H1 (cell line): Measurements from ENCODE around the gene AICDA. TPM values are rescaled to one million over a fixed set of nuclear protein-coding genes. Genes with fewer than 3 reads are reported as not detected.

Experiments
- CTCF ChIA-PET: fragments of 300-600 bp; sonication (Branson Sonifier 250); formaldehyde crosslinking; loops from one replicate; lab custom pipeline; 2021; ENCODE audit not compliant: partially characterized antibody; lab: Charles Lee
- POLR2A ChIA-PET: fragments of 300-600 bp; sonication (Branson Sonifier 250); formaldehyde crosslinking; loops from one replicate; lab custom pipeline; 2021; ENCODE audit warnings: inconsistent platforms; ENCODE audit not compliant: partially characterized antibody; lab: Charles Lee
- DNase-seq, 2 experiments: peaks; one replicate each; pipeline versions ENCODE4 v3.0.0 to v3.0.0-alpha.2; 2010 to 2022; ENCODE audit warnings: low spot score in 2 of 2, low read depth in 1 of 2, mixed read lengths in 1 of 2
- FAIRE-seq: peaks from 2 replicates; lab custom pipeline; 2011; peaks lifted over from hg19 to GRCh38; lab: Jason Lieb, UNC
- H2AFZ ChIP-seq: 2 replicates; pipeline ENCODE4 v1.8.1; 2012; ENCODE audit warnings: low read length, inconsistent platforms
- H2AK5ac ChIP-seq: 2 replicates; pipeline ENCODE4 v1.6.1; 2013; ENCODE audit warnings: low read depth, low read length
- H2BK120ac ChIP-seq: replicated peaks from 2 replicates; pipeline ENCODE3; 2013; ENCODE audit warnings: low read depth, low read length, inconsistent platforms
- H2BK12ac ChIP-seq: 2 replicates; pipeline ENCODE4 v1.6.1; 2013; ENCODE audit warnings: low read depth, low read length
- H2BK15ac ChIP-seq: 2 replicates; pipeline ENCODE4 v1.6.1; 2013; ENCODE audit warnings: low read length
- H2BK20ac ChIP-seq: 2 replicates; pipeline ENCODE4 v1.6.1; 2013; ENCODE audit warnings: low read length
- H2BK5ac ChIP-seq: 2 replicates; pipeline ENCODE4 v1.6.1; 2013; ENCODE audit warnings: low read depth, low read length
- H3K14ac ChIP-seq: 2 replicates; pipeline ENCODE4 v1.6.1; 2013; ENCODE audit warnings: inconsistent platforms; ENCODE audit not compliant: insufficient read length
- H3K18ac ChIP-seq: 2 replicates; pipeline ENCODE4 v1.6.1; 2013; ENCODE audit warnings: low read length; ENCODE audit errors: extremely low read depth
- H3K23ac ChIP-seq: 2 replicates; pipeline ENCODE4 v1.6.1; 2013; ENCODE audit warnings: inconsistent platforms; ENCODE audit not compliant: insufficient read length
- H3K23me2 ChIP-seq: 2 replicates; pipeline ENCODE4 v1.6.1; 2013; ENCODE audit warnings: low read depth, low read length
- H3K27ac ChIP-seq: 2 replicates; pipeline ENCODE4 v1.6.1; 2011; ENCODE audit warnings: low read depth, low read length, inconsistent platforms
- H3K27me3 ChIP-seq, 4 experiments: replicated peaks in 1 of 4; 1 replicate in 1 of 4; 2 replicates in 3 of 4; pipeline versions ENCODE4 v1.6.1 to v1.8.1; 2011 to 2013; ENCODE audit warnings: low read length in 3 of 4, mild to moderate bottlenecking in 3 of 4, inconsistent platforms in 2 of 4, mixed read lengths in 2 of 4, moderate library complexity in 1 of 4; ENCODE audit not compliant: control insufficient read depth in 3 of 4, insufficient read depth in 3 of 4; ENCODE audit errors: extremely low read depth in 1 of 4
- H3K36me3 ChIP-seq, 4 experiments: 2 replicates each; pipeline versions ENCODE4 v1.6.1 to v1.8.1; 2011 to 2013; ENCODE audit warnings: mild to moderate bottlenecking in 4 of 4, low read length in 3 of 4, moderate library complexity in 2 of 4, control low read depth in 1 of 4, inconsistent platforms in 1 of 4; ENCODE audit not compliant: insufficient read depth in 4 of 4, control insufficient read depth in 2 of 4
- H3K4ac ChIP-seq: replicated peaks from 2 replicates; pipeline ENCODE3; 2013; ENCODE audit warnings: low read length, low read depth, mixed read lengths, inconsistent platforms; ENCODE audit not compliant: insufficient read length
- H3K4me1 ChIP-seq, 4 experiments: replicated peaks in 1 of 4; 1 replicate in 1 of 4; 2 replicates in 3 of 4; pipeline versions ENCODE4 v1.6.1 to v1.8.1; 2011 to 2013; ENCODE audit warnings: low read length in 3 of 4, inconsistent platforms in 2 of 4, mixed read lengths in 1 of 4; ENCODE audit not compliant: insufficient read depth in 4 of 4, control insufficient read depth in 3 of 4
- H3K4me2 ChIP-seq, 2 experiments: 2 replicates each; pipeline versions ENCODE4 v1.6.1 to v1.8.1; 2011 to 2013; ENCODE audit warnings: low read depth in 2 of 2, low read length in 2 of 2, control low read depth in 1 of 2, inconsistent platforms in 1 of 2, mild to moderate bottlenecking in 1 of 2; ENCODE audit not compliant: insufficient read depth in 1 of 2
- H3K4me3 ChIP-seq, 4 experiments: fragments of 200-600, 300-600 bp in 1 of 4; sonication (generic), shearing (Covaris generic), sonication (Bioruptor Twin) in 1 of 4; 2 replicates each; pipeline versions ENCODE4 v1.5.1 to v1.8.1; 2011 to 2016; ENCODE audit warnings: low read length in 4 of 4, low read depth in 3 of 4, control low read depth in 2 of 4, inconsistent platforms in 2 of 4, mild to moderate bottlenecking in 2 of 4, mixed read lengths in 1 of 4, moderate library complexity in 1 of 4; ENCODE audit not compliant: insufficient read depth in 2 of 4; ENCODE audit errors: extremely low read depth in 1 of 4
- H3K56ac ChIP-seq: replicated peaks from 2 replicates; pipeline ENCODE3; 2013; ENCODE audit warnings: low read depth, mild to moderate bottlenecking, mixed read lengths, low read length, inconsistent platforms; ENCODE audit not compliant: insufficient read length
- H3K79me1 ChIP-seq: 2 replicates; pipeline ENCODE4 v1.6.1; 2013; ENCODE audit warnings: low read depth, low read length, control low read depth
- H3K79me2 ChIP-seq, 2 experiments: 2 replicates each; pipeline versions ENCODE4 v1.6.1 to v1.8.1; 2012 to 2013; ENCODE audit warnings: low read length in 2 of 2, mild to moderate bottlenecking in 2 of 2, inconsistent platforms in 1 of 2; ENCODE audit not compliant: insufficient read depth in 2 of 2, control insufficient read depth in 1 of 2
- H3K9ac ChIP-seq, 4 experiments: replicated peaks in 1 of 4; 1 replicate in 1 of 4; 2 replicates in 3 of 4; pipeline versions ENCODE4 v1.6.1 to v1.8.1; 2011 to 2013; ENCODE audit warnings: low read depth in 3 of 4, low read length in 3 of 4, control low read depth in 2 of 4, mild to moderate bottlenecking in 2 of 4, moderate library complexity in 2 of 4, inconsistent platforms in 1 of 4; ENCODE audit errors: extremely low read depth in 1 of 4
- H3K9me3 ChIP-seq, 2 experiments: 2 replicates each; pipeline versions ENCODE4 v1.6.1 to v1.8.1; 2012 to 2013; ENCODE audit warnings: mild to moderate bottlenecking in 2 of 2, moderate library complexity in 2 of 2, control low read depth in 1 of 2, inconsistent platforms in 1 of 2, low read depth in 1 of 2, low read length in 1 of 2, mixed read lengths in 1 of 2; ENCODE audit not compliant: insufficient read depth in 2 of 2
- H4K20me1 ChIP-seq, 2 experiments: replicated peaks in 1 of 2; 2 replicates each; pipeline versions ENCODE3 to v1.8.1; 2011 to 2013; ENCODE audit warnings: inconsistent platforms in 2 of 2, low read length in 2 of 2, mild to moderate bottlenecking in 1 of 2; ENCODE audit not compliant: insufficient read depth in 2 of 2, control insufficient read depth in 1 of 2
- H4K5ac ChIP-seq: 2 replicates; pipeline ENCODE4 v1.6.1; 2013; ENCODE audit warnings: low read length, low read depth, mixed read lengths, inconsistent platforms; ENCODE audit not compliant: insufficient read length
- H4K8ac ChIP-seq: 2 replicates; pipeline ENCODE4 v1.8.0; 2013; ENCODE audit warnings: mild to moderate bottlenecking, moderate library complexity, low read length, inconsistent platforms; ENCODE audit not compliant: insufficient read depth; ENCODE audit errors: extremely low read depth
- H4K91ac ChIP-seq: replicated peaks from 2 replicates; pipeline ENCODE3; 2013; ENCODE audit warnings: low read length, mixed read lengths, inconsistent platforms; ENCODE audit not compliant: insufficient read length
- ASH2L ChIP-seq: fragments of 200-600, 300-600 bp; sonication (generic); IDR thresholded peaks from one replicate; pipeline ENCODE4 v1.7.1; 2017; ENCODE audit warnings: low read length
- CHD1 ChIP-seq: IDR thresholded peaks from 2 replicates; pipeline ENCODE4 v1.6.1; 2012; ENCODE audit warnings: low read depth, low read length, improper control_type of control experiment
- EGR1 ChIP-seq: IDR thresholded peaks from 2 replicates; pipeline ENCODE4 v1.6.1; 2011; ENCODE audit warnings: low read depth, low read length, borderline replicate concordance
- NANOG ChIP-seq: IDR thresholded peaks from 2 replicates; pipeline ENCODE4 v1.6.1; 2011; ENCODE audit warnings: low read length, low read depth, mild to moderate bottlenecking, inconsistent platforms; ENCODE audit not compliant: insufficient read depth, poor library complexity, severe bottlenecking
- SRF ChIP-seq: IDR thresholded peaks from 2 replicates; pipeline ENCODE4 v1.6.1; 2011; ENCODE audit warnings: mild to moderate bottlenecking, low read depth, low read length, moderate library complexity
- TAF1 ChIP-seq: IDR thresholded peaks from 2 replicates; pipeline ENCODE4 v1.6.1; 2011; ENCODE audit warnings: mild to moderate bottlenecking, low read depth, low read length
- USF2 ChIP-seq: IDR thresholded peaks from 2 replicates; pipeline ENCODE4 v1.6.1; 2011; ENCODE audit warnings: low read length, improper control_type of control experiment
- WGBS, 2 experiments: shearing (Covaris generic) in 1 of 2; methylation state at CpG; one replicate each; pipeline versions ENCODE4 v1.1.6 to v1.1.7; 2013 to 2015; ENCODE audit warnings: low lambda C conversion rate in 2 of 2, mixed read lengths in 2 of 2, inconsistent platforms in 1 of 2, low coverage in 1 of 2, missing lambda C conversion rate in 1 of 2; ENCODE audit not compliant: insufficient replicate concordance in 2 of 2, insufficient coverage in 1 of 2, insufficient read length in 1 of 2; ENCODE audit errors: extremely low coverage in 1 of 2, missing lambda C conversion rate in 1 of 2; 5-methylcytosine and 5-hydroxymethylcytosine counted together
- polyA plus RNA-seq, 7 experiments: library from polyadenylated mRNA; depleted of rRNA in 3 of 7; stranded (reverse) in 5 of 7; unstranded in 2 of 7; fragments of >200 nt in 5 of 7; fragments of 200-250 nt in 2 of 7; gene quantifications; 1 replicate in 5 of 7; 2 replicates in 1 of 7; 4 replicates in 1 of 7; pipeline versions ENCODE4 v1.2.1 to v1.2.3, GENCODE V29; 2011 to 2013; ENCODE audit warnings: missing spikeins in 2 of 7, mixed read lengths in 2 of 7
- total RNA-seq: library from RNA; stranded (reverse); fragmentation: NEBNext Ultra II Directional; extraction: Animal tissue kit (Norgen Biotek cat#: 25700); gene quantifications from 2 replicates; pipeline ENCODE4 v1.2.1, GENCODE V29; 2021

The AICDA gene
- total and polyA plus RNA-seq, 2 of the 8 experiments (the other 6 are each of a cell fraction or from before 2014, with no cell fraction given): not detected

- H2BK20ac ChIP-seq: no peak overlapping the region
- POLR2A ChIA-PET: no interaction called here
- no peaks in the 10 kb centered on the region; the same call in 1 of the 2 replicates for H3K23me2 ChIP-seq
- no peak overlapping the region for H2BK15ac ChIP-seq
- H4K20me1 ChIP-seq: no peaks in the 10 kb centered on the region
- no peak overlapping the region for H2AK5ac ChIP-seq
- no peaks in the 10 kb centered on the region for H3K36me3 ChIP-seq
- H3K79me1 ChIP-seq: no peaks in the 10 kb centered on the region
- no peak for DNase-seq
- H3K9me3 ChIP-seq: no peaks in the 10 kb centered on the region
- H4K8ac ChIP-seq: no peak overlapping the region
- no peak overlapping the region for H3K4ac ChIP-seq
- H2BK120ac ChIP-seq: no peak overlapping the region
- H2BK12ac ChIP-seq: no peak overlapping the region
- no peaks in the 10 kb centered on the region for H3K79me2 ChIP-seq
- no peak overlapping the region for H3K4me2 ChIP-seq
- no peaks in the 10 kb centered on the region for H3K27me3 ChIP-seq
- no peak overlapping the region for H2BK5ac ChIP-seq
- no peak overlapping the region for H3K27ac ChIP-seq
- H3K18ac ChIP-seq: no peak overlapping the region
- no peak overlapping the region for H4K5ac ChIP-seq
- no peak for FAIRE-seq
- no peak overlapping the region for H3K9ac ChIP-seq
- H2AFZ ChIP-seq: no peak overlapping the region
- TF ChIP-seq ASH2L (no peak), TAF1 (no peak), USF2 (no peak), CHD1 (no peak), EGR1 (no peak), SRF (no peak), NANOG (no peak)
- H3K4me3 ChIP-seq: no peak overlapping the region
- no peaks in the 10 kb centered on the region for H3K4me1 ChIP-seq
- H3K23ac ChIP-seq: no peak overlapping the region
- whole genome bisulfite sequencing, 2 experiments: 89% methylated on average over 2 of the region's 2 CpGs; no CpG with 5 or more reads in 1 of the 2 experiments
- no peak overlapping the region for H4K91ac ChIP-seq
- H3K14ac ChIP-seq: no peak overlapping the region
- no peak overlapping the region for H3K56ac ChIP-seq
- CTCF ChIA-PET: interaction anchor here (3.2 to 7.5 kb wide), 2 partner anchors 16 to 49 kb away, joined by 10 to 57 read pairs; no protein-coding TSS in a partner anchor
Observed at GRCh38 chr12:8593246-8593645, 19.4 kb downstream of the AICDA start.
